ENCODE results near the gene DMD.

DNA sequence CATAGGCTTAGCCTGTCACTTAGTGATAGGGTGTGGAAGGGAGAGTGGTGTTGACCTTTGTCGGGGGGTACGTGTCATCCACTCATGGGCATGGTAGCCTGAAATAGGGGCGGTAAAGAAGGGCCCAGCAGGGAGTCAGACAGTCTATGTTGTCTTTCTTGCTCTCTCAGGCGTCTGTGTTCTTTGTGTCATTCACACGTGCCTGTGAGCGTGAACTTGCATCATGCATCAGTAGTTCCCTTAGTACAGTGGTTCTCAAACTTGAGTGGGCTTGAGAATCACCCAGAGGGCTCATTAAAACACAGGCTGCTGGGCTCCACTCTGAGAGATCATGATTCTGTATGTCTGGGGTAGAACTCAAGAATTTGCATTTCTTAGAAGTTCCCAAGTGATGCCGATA, 1688.6 kb downstream of the DMD start:
- TF ChIP-seq POLR2AphosphoS5 (IDR thresholded peaks at IDR 0.05) = no peak
- TF ChIP-seq, protein P1, sequence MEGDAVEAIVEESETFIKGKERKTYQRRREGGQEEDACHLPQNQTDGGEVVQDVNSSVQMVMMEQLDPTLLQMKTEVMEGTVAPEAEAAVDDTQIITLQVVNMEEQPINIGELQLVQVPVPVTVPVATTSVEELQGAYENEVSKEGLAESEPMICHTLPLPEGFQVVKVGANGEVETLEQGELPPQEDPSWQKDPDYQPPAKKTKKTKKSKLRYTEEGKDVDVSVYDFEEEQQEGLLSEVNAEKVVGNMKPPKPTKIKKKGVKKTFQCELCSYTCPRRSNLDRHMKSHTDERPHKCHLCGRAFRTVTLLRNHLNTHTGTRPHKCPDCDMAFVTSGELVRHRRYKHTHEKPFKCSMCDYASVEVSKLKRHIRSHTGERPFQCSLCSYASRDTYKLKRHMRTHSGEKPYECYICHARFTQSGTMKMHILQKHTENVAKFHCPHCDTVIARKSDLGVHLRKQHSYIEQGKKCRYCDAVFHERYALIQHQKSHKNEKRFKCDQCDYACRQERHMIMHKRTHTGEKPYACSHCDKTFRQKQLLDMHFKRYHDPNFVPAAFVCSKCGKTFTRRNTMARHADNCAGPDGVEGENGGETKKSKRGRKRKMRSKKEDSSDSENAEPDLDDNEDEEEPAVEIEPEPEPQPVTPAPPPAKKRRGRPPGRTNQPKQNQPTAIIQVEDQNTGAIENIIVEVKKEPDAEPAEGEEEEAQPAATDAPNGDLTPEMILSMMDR (IDR thresholded peaks at IDR 0.05) = no peak
- TF ChIP-seq POLR2A (IDR thresholded peaks at IDR 0.05) = no peak
